Measurements from ENCODE around the gene SLC6A18.

SLC6A18 gene

GRCh38 chr5:1187234-1187949, 37.8 kb upstream of the SLC6A18 start:
- no peak for DNase-seq

GRCh38 chr5:1187950-1188334, 37.2 kb upstream of the SLC6A18 start:
- no peak for DNase-seq

DNA sequence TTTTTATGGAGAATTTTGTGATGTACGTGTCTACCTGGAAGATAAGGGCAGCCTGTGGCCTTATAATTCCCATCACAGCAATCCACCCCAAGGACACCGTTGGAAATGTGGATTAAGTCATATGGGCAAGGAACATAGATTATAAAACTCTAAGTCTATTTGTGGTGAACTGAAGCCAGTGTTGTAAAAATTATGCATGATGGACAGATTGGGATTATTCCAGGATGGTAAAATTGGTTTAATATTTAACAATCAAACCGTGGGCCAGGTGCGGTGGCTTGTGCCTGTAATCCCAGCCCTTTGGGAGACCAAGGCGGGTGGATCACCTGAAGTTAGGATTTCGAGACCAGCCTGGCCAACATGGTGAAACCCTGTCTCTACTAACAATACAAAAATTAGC, 36.7 kb upstream of the SLC6A18 start:
- no peak for DNase-seq

DNA sequence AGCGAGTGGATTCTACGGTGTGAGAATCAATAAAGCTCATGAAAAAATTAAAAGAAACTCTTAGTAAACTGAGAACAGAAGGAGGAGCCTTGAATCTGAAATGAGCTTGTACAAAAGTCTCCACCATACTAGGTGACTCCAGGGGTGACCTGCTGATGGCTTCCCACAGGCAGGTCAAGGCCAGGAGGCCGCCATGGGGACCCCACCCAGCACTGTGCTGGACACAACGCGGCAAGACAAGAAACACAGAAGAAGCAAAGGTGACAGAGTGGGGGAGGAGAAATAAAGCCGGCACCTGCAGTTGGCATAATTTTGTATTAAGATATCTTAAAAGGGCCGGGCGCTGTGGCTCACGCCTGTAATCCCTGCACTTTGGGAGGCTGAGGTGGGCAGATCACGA, 35.9 kb upstream of the SLC6A18 start:
- no peak for DNase-seq

- DNase-seq, result no peak
Measured at GRCh38 chr5:1190278-1190677, 34.9 kb upstream of the SLC6A18 start.

- DNase-seq, result no peak
Measured at GRCh38 chr5:1190837-1191239, 34.3 kb upstream of the SLC6A18 start.

DNA sequence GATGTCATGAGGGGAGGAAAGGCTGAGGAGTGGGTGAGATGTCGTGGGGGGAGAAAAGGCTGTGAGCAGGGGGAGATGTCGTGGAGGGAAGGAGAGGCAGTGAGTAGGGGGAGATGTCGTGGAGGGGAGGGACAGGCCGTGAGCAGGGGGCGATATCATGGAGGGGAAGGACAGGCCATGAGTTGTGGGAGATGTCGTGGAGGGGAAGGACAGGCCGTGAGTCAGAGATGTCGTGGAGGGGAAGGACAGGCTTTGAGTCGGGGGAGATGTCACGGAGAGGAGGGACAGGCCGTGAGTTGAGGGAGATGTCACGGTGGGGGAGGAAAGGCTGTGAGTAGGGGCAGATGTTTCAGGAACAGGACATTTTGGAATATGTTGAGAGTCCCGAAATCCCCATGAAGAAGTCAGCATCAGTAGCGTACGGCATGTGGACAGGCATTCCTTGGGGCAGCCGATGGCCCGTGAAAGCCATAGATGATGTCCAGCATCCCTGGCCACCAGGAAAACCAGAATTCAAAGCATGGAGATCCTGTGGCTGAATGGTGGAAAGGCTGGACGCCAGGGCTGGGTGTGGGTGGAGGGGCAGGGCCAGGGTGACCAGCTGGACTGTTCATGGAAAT, 32.1 kb upstream of the SLC6A18 start:
- DNase-seq, result no peak

DNA sequence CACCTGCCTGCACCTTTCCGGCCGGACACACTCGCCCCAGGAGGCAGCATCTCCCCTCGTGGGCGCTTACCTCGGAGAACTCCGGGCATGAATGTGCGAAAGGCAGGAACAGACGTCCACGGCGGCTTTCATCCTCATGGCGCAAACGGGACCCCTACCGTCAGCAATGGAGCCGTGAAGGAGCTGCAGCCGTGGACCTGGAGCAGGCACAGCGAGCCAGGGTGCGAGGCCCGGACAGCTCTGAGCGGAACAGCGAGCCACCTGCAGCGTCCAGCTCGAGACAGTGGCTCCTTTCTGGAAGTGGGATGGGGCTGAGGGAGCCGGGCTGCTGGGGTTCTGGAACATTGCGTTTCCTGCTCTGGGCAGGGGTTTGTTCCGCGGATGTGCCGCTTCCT, 31.6 kb upstream of the SLC6A18 start:
- DNase-seq, result no peak

DNA sequence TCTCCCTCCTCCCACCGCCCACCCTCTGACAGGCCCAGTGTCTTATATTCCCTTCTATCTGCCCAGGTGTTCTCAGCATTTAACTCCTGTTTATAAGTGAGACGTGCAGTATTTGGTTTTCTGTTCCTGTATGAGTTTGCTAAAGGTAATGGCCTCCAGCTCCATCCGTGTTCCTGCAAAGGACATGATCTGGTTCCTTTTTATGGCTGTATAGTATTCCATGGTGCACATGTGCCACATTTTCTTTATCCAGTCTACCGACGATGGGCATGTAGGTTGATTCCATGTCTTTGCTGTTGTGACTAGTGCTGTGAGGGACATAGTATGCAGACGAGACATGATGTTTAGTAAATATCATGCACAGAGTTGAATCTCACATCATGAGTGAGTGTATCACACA, 30.8 kb upstream of the SLC6A18 start:
- no peak for DNase-seq

DNA sequence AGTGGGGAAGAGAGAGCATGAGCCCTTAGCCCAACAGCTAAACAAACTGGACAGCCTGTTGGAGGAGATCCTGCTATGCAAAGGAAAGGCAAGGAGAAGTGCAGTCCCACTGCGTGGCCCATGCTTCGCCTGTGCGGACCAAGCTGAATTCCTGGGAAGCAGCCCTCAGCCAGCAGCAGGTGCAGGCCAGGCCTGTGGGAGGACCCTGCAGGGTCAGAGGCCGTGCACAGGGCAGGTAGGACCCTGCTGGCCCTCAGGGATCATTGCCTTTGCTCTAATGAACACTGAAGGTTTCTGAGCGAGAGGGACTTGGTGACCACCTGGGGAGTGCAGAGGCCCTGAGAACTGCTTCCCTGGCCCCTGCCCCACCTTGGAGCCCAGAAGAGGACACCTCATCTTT, 29.7 kb upstream of the SLC6A18 start:
- DNase-seq, result no peak

- no peak for DNase-seq
Measured at GRCh38 chr5:1195916-1196315, 29.3 kb upstream of the SLC6A18 start.

- no peak for DNase-seq
Measured at GRCh38 chr5:1196562-1196961, 28.6 kb upstream of the SLC6A18 start.

GRCh38 chr5:1197876-1198666, 27.1 kb upstream of the SLC6A18 start:
- no peak for DNase-seq

- no peak for DNase-seq
Measured at GRCh38 chr5:1199340-1199648, 25.9 kb upstream of the SLC6A18 start.

GRCh38 chr5:1199649-1200494, 25.3 kb upstream of the SLC6A18 start:
- no peak for DNase-seq

GRCh38 chr5:1200495-1201326, 24.5 kb upstream of the SLC6A18 start:
- no peak for DNase-seq

DNA sequence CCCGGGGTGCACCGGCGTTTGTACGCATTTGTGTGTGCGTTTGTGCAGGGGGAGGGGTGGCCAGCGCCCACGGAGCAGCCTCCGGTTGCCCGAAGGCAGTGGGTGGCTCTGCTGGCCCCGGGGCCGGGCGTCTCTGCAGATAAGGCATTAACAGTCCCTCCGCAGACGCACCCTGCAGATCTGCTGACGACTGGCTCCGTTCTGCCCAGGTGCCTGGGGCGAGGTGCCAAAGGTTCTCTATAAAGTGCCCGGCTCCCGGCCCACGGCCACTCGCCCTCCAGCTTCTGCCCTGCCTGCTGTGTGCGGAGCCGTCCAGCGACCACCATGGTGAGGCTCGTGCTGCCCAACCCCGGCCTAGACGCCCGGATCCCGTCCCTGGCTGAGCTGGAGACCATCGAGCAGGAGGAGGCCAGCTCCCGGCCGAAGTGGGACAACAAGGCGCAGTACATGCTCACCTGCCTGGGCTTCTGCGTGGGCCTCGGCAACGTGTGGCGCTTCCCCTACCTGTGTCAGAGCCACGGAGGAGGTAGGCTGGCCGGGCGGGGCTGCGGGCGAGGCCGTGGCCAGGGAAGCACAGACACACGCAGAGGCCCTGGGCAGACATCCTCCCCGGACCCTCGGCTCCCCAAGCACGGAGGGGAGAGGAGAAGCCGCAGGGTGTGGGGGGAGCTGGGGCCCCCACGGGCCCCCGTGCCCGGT, 23.7 kb upstream of the SLC6A18 start, which contains the start of gene SLC6A19:
SLC6A19 (plus strand) TSS at position 269 of the 699 bp plus-strand sequence; CDS start at position 325, 56 bp downstream.
- no peak for DNase-seq

- no peak for DNase-seq
Measured at GRCh38 chr5:1202026-1202797, 23.0 kb upstream of the SLC6A18 start.

GRCh38 chr5:1202798-1203185, 22.4 kb upstream of the SLC6A18 start:
- DNase-seq, result no peak

DNA sequence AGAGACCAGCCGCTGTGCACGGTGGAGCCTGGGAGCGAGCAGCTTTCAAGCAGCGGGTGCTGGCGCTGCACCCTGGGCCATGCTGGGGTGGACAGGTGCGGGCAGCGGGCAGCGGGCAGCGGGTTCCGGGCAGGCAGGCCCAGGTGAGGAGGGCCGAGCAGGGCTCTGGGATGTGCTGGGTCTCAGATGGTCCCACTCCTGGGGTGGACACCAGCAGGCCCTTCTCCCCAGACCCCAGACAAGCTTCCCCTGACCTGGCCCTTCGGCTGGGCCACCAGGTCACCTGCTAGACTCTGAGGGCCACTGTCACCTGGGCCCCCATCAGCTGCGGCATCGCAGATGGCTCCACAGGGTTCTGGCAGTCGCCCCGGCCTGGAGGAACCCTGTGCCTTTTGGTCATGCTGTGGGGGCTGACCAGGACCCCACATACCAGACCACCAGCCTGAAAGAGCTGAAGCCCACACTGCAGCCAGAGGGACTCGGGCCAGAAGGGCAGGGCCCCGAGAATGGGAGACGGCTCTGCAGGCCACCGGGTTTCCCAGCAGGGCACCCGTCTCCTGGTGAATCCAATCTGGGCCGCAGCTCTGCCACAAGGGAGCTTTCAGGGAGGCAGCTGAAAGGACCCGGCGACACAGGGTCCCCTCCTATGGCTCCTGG, 21.7 kb upstream of the SLC6A18 start:
- no peak for DNase-seq
